Frontal cortex (tissue), 4 donors: ENCODE results near the gene PLCXD3. TPM values are rescaled to one million over a fixed set of nuclear protein-coding genes. Genes with fewer than 3 reads are reported as not detected.
A peak's percentile ranks its signal among the peaks of the same experiment; 100 is the strongest.

Source experiments
- DNase-seq, 2 donors: peaks; one replicate each; pipeline ENCODE4 v3.0.0; 2012; ENCODE audit warnings: low spot score in 2 of 2
- FAIRE-seq: peaks from 2 replicates; lab custom pipeline; 2012; peaks lifted over from hg19 to GRCh38; lab: Jason Lieb, UNC
- total RNA-seq: library from RNA; depleted of rRNA; stranded (reverse); fragments of >200 nt; gene quantifications from one replicate; pipeline ENCODE4 v1.2.3, GENCODE V29; 2014
- donor health status: control.
- donor health status: control.
- donor health status: control.

Gene PLCXD3
- total RNA-seq, 1 donor from 2014 or later = 9.8 TPM

DNA sequence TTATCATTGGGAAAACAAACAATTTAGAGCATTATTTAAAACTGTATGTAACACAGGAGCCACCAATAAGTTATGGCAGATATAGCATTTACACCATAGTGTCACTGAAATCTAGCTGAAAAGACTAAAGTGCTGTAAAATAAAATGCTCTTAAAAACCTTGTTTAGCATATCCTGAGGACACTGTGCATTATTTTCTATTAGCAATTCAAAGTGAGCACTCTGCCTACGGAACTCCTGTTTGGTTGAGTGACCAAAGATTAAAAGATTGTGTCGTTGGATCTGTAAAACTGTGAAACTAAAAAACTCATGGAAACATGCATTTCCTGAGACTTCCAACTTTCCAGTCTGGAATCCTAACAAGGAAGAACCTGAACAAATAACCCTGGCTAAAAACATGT, 201.1 kb downstream of the PLCXD3 start:
- FAIRE-seq (no peak), DNase-seq (no peak)

DNA sequence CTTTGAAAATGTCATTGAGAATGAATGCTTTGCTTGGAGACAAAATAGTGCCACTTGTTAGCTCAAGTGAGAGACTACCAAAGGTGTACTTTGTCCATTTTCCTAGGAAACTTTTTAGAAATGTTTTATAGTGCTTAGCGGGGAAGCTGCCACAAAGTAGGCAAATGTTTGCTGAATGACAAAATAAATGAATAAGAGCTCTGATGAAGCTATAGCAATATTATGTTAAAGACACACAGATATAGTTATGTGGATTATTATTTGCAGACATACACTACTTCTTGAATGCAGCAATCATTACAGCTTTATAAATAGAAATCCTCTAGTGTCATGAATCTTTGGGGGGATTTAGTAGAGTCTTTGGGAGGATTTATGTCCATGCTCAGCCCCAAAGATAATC, 204.4 kb downstream of the PLCXD3 start:
- DNase-seq = no peak
- no peak for FAIRE-seq

DNA sequence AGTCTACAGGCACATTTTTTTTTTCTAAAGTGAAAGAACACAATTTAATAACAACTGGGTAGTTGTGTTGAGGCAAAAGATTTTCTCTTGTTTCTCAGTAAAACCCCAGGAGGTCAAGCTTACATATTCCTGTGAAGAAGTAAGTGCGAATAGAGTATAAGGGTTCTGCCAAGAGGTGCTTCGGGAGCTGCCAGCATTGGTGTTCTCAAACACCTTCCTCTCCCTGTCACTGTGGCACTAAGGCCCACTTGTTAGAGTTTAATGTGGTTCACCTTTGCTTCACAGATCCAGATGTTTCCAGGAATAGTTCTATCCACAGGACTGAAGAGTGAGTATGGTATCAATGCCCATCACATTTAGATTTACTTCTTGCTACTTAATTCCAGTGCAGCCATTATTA, 205.3 kb downstream of the PLCXD3 start:
- DNase-seq (no peak), FAIRE-seq (no peak)

DNA sequence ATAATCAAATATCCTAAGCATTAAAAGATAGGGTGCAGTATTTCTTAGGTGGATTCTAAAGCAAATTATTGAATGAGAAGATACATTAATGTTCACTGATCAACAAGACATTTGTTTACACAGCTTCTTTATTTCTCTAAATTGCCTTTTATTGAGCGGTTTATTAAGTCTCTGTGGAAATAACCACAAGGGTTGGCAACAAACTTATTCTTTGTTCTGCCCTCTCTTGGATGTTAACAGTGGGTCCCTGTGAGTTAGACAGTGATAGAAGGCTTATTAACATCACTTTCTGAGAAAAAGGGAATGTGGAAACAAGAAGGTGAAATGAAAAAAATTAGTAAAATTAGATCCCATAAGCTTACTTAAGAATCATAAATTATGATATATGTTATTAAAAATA, 214.3 kb downstream of the PLCXD3 start:
- FAIRE-seq (no peak), DNase-seq (no peak)

DNA sequence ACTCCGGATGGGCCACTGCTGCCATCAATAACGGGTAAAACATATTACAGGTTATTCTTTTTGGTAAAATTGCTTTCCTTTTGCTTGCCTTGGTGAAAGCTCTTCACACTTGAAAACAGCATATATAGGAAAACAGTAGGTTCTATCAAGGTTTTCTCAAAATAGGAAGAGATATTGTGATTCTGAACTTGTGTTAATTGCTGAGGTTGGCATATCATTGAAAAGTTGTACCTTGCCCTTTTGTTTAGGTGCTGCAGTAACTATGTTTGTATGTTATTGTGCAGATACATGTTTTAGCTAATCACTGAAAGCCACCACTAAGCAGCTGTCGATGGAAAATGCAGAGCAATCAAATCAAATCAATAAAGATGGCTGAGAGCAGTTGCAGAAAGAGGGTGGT, 219.1 kb downstream of the PLCXD3 start:
- FAIRE-seq (no peak), DNase-seq (no peak)

DNA sequence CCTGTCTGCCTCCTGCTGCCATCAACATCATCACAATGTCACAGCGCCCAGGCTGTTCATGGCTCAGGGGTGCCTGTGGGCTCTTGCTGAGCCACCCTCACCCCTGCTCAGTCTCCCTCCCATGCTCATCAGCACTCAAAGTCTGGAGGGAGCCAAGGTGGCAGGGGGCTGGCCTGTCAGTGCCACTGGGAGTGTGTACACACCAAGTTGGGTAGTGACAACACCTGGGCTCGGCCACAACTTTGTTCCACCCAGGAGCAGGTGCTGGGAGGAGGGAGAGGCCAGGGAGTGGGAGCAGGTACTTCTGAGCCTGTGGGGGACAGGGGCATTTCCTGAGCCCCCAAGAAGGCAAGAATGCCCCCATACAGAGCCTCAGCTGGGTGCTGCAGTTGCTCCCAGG, 219.6 kb downstream of the PLCXD3 start:
- DNase-seq (no peak), FAIRE-seq (no peak)

DNA sequence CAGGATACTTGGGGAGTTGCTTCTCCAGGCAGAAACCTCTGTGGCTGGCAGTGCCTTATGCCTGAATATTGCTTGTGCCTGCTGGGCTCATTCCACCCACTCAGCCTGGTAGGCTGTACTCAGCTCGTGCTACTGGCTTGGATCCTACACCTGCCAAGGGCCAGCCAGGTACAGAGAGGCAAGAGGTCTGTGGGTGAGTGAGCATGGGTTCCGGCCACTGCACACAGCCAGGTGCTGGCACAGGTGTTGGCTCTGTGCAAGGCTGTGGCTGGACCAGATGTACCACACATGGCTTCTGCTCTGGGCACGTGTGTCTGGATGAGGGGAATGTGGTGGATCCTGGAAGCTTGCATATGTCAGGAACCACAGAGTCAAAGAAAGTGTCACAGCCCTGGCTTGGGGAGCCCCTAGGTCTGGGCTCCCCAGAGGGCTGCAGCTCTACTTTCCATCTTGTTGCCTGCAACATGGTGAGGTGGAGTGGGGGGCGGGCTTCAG, 220.4 kb downstream of the PLCXD3 start:
- FAIRE-seq (no peak), DNase-seq (no peak)

DNA sequence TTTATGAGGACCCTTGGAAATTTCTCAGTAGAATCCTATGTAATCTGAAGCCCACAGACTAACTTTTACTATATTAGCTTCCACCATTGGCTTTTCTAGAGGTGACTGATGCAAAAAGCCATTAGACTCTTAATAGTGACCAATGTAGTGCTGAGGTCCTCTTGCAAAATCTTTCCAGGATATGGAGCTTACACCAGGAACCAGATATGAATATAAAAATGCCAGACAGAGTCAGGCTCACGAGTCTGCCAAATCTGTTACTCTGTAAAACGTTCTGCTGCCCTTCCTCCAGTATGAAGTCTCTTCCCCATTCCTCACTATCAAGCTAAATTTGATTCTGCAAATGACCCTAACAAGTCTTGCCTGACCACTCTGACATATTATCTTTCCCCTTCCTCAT, 223.7 kb downstream of the PLCXD3 start:
- FAIRE-seq (no peak), DNase-seq (no peak)

DNA sequence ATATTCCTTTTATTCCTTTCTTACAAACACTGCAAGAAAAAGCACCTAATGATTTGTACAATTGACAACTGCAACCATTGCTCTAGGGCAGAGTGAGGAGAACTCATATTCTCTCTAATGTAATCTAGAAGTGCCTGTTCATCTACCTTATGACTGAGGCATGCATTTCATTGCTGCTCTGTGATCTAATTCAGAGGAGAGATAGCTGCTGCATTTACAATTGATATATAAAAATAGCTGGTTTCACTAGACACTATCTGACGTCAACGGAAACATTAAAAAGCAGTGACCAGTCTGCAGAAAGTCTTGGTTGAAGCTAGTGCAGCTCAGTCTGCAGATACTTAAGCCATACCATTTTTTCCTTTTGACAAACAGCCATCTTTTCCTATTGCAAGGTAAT, 224.2 kb downstream of the PLCXD3 start:
- FAIRE-seq (no peak), DNase-seq (no peak)

DNA sequence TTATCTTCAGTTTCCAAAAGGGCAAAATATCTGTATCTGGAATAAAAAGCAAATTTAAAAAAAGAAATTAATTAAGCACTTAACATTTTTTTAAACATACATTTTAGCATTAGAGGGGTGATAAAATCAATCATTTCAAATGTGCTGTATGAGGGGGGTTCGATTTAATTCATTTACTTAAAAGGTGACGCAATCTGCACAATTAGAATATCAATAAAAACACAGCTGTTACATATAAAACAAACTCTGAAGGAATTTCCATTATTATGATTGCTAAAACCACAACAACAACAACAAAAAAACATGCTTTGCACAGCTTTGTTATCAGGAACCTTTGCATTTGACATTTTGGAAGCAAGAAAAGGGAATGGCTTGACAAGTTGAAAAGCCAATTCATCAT, 225.5 kb downstream of the PLCXD3 start:
- no peak for FAIRE-seq
- no peak for DNase-seq

DNA sequence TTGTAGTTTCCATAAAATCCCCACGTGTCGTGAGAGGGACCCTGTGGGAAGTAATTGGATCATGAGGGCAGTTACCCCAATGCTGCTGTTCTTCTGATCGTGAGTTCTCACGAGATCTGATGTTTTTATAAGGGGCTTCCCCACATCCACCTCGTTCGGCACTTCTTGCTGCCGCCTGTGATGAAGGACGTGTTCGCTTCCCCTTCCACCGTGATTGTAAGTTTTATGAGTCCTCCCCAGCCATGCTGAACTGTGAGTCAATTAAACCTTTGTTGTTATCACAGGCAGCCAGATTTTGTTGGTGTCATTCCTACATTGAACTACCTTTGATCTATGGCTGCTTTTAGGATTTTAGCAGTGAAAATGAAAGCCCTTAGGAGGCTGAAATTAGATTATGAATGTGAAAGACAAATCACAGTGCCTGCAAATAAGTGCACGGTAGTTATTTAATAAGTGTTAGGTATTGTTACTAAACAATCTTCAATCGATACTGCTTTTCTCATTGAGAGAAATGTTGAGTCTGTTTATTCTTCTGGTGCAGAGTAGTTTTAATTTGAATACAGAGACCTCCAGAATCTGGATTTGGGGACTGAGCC, 229.1 kb downstream of the PLCXD3 start:
- FAIRE-seq = no peak
- DNase-seq = no peak

DNA sequence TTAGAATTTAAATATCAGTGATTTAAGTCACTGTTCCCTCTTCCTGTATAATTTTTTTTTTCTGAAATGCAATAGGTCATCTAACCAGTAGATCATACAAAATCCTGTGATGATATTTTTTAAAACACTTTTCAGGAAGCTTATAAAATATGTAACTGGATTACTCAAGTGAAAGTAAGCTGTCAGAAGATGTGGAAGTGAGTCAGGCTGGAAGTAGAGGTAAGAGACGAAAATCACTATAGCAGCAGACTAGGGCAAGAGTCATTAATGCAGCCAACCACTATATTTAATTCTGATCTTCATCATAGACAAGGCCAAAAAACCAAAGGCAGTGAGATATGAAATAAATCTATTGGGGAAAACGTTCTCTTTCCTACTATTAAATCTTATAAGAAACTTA, 231.4 kb downstream of the PLCXD3 start:
- FAIRE-seq = no peak
- no peak for DNase-seq

DNA sequence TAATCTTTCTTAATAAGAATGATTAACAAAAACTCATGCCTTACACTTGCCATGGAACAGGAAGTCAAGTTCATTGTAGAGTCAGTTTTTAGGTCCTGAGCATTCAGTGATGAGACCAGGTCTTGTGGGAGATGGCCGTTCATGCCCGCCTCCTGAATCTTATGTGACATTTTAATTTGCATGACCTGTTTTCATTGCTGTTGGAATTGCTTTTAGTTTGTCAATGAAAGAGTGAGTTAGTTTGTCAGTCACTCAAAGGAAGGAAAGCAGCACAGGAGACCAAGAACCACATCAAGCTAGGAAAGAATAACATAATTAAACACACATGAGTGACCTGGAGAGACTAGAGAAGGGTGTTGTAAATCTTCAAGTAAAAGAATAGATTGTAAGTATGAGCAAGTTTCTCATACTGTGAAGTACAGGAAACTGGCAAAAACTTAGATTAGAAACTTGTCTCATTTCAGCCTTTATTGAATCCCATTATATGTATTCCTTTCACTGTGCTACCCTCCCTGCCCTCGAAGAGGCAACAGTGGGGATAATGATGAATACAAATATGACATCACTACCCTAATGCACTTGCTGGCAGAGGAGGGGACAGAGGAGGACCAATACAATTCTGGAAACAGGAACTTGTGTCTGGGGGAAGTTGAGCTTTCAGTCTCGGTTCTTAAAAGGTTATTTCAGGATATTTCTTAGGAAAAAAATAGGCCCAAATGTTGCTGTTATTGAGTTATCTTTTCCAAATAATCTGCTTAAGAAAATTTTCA, 232.7 kb downstream of the PLCXD3 start:
- DNase-seq = no peak
- FAIRE-seq = no peak

DNA sequence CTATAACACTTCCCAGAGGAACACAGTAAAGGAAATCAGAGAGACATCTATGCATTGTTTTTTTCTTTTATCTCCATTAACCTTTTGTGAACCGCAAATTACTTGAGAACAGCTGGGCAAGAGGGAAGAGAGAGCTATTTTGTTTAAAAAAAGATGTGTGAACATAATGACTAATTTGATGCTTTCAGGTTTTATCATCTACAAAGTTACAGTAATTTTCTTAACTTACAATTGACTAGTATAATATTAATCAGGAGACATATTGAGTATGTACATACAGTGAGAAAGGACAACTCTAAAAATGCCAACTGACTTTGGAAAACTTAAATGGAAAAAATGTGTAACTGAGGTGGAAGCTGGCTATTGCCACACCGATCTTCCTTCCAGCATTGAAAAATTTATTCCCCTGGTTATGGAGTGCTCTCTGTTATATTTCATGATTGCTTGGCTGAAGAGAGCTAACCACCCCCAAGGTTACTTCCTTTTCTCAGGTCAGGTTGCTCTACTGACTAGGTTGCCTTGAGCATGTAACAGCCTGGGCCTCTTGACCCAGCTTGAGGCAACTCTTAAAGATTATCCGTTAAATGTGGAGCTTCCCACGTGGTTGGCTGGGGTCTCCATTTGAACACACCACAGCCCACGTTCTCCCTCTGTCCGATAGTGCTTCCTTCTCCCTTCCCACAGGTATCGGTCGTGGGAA, 234.4 kb downstream of the PLCXD3 start:
- DNase-seq = no peak
- no peak for FAIRE-seq

DNA sequence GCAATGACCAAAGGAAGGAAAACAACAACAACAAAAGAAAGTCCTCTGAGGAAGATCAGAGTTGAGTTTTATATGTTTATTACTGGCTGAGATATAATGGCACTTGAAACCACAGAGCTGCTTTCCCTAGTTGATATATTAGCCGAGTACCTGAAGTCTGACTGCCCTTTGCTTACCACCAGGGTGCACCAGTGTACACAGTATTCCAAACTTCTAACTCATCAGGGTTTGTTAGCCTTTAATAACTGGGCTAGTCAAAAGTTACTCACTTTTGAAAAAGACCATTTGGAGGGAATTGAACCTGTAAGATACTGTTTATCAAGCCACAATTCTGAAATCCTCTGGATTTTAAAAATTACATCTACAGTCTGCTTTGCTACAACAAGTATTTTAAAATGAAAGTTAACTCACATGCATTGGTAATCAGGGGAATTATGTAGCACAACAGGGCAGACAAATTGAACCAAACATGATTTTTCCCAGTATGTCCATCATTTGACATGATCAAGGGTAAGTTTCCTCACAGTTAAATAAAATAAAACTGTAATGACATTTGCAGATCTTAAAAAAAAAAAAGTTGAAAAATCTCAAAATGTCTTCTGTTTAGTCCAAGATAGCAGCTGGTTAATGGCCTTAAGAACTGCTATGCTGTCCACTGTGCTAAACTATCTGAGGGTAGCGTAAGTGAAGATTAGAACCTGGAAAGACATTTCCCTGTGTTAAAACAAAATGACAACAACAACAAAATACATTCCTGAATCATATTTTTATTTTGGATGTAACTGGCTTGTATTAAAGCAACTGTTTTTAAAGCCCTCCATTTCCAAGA, 239.8 kb downstream of the PLCXD3 start:
- FAIRE-seq = peak; percentile 57
- peak; percentile 6 to 22 for DNase-seq

DNA sequence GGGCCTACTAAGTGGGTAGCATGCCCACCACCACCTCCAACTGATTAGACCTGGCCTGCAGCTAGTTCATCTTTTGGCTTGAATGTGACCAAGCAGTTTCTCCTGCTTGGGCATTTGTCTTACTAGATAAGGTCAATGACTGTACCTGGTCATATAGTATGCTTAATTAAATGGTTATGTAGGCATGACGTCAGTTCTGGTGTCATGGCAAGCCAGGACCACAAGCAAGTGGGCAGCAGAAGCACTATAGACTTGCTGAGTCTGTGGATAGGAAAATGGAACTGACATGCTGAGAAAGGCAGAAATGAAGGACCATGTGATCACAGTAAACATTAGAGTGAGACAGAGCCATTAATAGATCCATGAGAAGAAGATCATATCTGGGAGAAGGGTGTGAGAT, 241.5 kb downstream of the PLCXD3 start:
- DNase-seq (no peak), FAIRE-seq (no peak)

DNA sequence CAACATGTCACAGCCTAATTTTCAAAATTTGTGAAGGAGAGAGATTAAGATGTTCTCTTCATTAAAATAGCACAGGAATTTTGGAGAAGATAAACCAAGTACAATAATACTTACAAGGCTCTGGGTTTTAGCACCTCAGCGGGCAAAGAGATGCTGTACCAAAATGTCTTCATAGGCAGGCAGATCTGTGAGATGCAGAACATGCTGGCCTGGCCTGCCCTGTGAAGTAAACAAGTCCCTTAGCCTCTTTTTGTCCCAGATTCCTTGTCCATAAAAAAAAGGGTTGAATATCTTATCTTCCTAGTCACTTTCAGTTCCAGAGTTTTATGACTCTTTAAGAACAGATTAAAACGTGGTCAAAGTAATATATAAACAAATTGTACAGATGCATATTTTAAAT, 244.0 kb downstream of the PLCXD3 start:
- DNase-seq (no peak), FAIRE-seq (no peak)

DNA sequence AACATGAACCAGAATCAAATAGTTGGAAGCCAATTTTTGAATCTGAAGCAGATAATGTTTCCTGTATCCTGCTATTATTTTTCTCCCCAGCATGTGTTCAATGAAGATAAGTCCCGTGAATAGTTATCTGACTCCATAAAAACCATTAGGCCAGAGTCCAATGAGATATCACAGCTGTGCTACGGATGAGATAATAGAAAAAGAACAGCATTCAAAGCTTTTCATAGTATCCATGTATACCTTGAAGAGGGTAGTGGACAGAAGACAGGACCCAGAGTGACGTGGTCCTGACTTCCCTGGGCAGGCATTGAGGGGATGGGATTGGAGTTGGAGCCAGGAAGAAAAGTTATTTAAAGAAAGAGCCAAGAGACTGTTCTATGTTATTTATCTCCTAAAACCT, 246.4 kb downstream of the PLCXD3 start:
- DNase-seq = no peak

DNA sequence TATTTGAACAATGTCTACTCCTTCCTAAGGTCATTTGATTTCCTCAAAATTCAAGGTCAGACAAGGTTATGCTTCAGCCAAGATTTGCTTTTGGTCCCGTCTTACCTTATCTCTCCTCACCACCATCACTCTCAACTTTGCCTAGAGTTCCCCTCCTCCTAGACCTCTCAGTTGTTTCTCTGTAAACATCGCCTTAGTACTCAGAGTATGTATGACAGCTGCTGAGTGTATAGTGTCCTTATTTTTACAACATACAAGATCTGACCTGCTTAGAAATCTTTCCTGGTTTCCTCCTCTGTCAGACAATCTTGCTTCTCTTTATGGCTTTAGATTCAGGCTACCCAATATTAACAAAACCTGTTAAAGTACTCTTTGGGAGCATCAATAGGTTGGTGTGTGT, 247.1 kb downstream of the PLCXD3 start:
- no peak for FAIRE-seq

More for the DNA sequence above, 246.4 kb downstream of the PLCXD3 start:
- no peak for FAIRE-seq

More for the DNA sequence above, 247.1 kb downstream of the PLCXD3 start:
- no peak for DNase-seq
